CD4-positive, alpha-beta T cell (primary cell): ENCODE data around the gene ATG2A. TPM values are rescaled to one million over a fixed set of nuclear protein-coding genes. Genes with fewer than 3 reads are reported as not detected.

ENCODE experiments used
- ATAC-seq: fragments of 200-7000 bp; cut with Tn5 transposase; one replicate; pipeline ENCODE4 v1.10.0; 2022; ENCODE audit warnings: mild to moderate bottlenecking; ENCODE audit not compliant: poor library complexity
- CTCF ChIA-PET: fragments of 350-600 bp; sonication (Branson Sonifier 250); formaldehyde crosslinking; loops from one replicate; lab custom pipeline; 2021; ENCODE audit warnings: antibody characterized with exemption, inconsistent platforms; lab: Charles Lee
- POLR2A ChIA-PET: fragments of 350-600 bp; sonication (Branson Sonifier 250); formaldehyde crosslinking; loops from one replicate; lab custom pipeline; 2021; ENCODE audit warnings: antibody characterized with exemption, inconsistent platforms; lab: Charles Lee
- DNase-seq, 14 experiments: peaks; one replicate each; pipeline ENCODE4 v3.0.0-alpha.2; 2013 to 2020; ENCODE audit warnings: mixed read lengths in 2 of 14
- H3K27ac ChIP-seq, 2 donors: one replicate each; pipeline versions ENCODE4 v1.5.1 to v1.7.0; 2013; ENCODE audit warnings: low read length in 2 of 2, low read depth in 1 of 2, mild to moderate bottlenecking in 1 of 2
- H3K27me3 ChIP-seq, 2 experiments: 1 replicate in 1 of 2; 2 replicates in 1 of 2; pipeline versions ENCODE4 v1.6.1 to v1.7.0; 2013; ENCODE audit warnings: low read length in 2 of 2, control low read depth in 1 of 2, mild to moderate bottlenecking in 1 of 2, moderate library complexity in 1 of 2; ENCODE audit not compliant: insufficient read depth in 2 of 2, control insufficient read depth in 1 of 2
- H3K36me3 ChIP-seq: one replicate; pipeline ENCODE4 v1.6.1; 2013; ENCODE audit warnings: low read length, control low read depth; ENCODE audit not compliant: insufficient read depth
- H3K4me1 ChIP-seq: one replicate; pipeline ENCODE4 v1.6.1; 2013; ENCODE audit warnings: low read length, control low read depth; ENCODE audit not compliant: insufficient read depth
- H3K4me3 ChIP-seq: one replicate; pipeline ENCODE4 v1.5.1; 2013; ENCODE audit warnings: mild to moderate bottlenecking, low read length, moderate library complexity
- H3K9me3 ChIP-seq, 2 experiments: 1 replicate in 1 of 2; 2 replicates in 1 of 2; pipeline versions ENCODE4 v1.6.1 to v1.7.0; 2013; ENCODE audit warnings: low read length in 2 of 2, mild to moderate bottlenecking in 2 of 2, control low read depth in 1 of 2, moderate library complexity in 1 of 2; ENCODE audit not compliant: control insufficient read depth in 1 of 2, insufficient read depth in 1 of 2
- H3K27ac Mint-ChIP-seq: one replicate; pipeline ENCODE4 v1.8.0; 2020; ENCODE audit warnings: mixed read lengths
- H3K27me3 Mint-ChIP-seq: one replicate; pipeline ENCODE4 v1.8.0; 2021; ENCODE audit warnings: mixed read lengths
- H3K36me3 Mint-ChIP-seq: one replicate; pipeline ENCODE4 v1.8.0; 2021; ENCODE audit warnings: low read depth, mixed read lengths
- H3K4me1 Mint-ChIP-seq: one replicate; pipeline ENCODE4 v1.8.0; 2021; ENCODE audit warnings: low read depth, mixed read lengths
- H3K4me3 Mint-ChIP-seq: one replicate; pipeline ENCODE4 v1.8.0; 2020; ENCODE audit warnings: mild to moderate bottlenecking, mixed read lengths
- H3K9me3 Mint-ChIP-seq: one replicate; pipeline ENCODE4 v1.8.0; 2020; ENCODE audit warnings: mixed read lengths
- CTCF ChIP-seq: fragments of 200-600 bp; IDR thresholded peaks from one replicate; pipeline ENCODE4 v1.8.0; 2022; ENCODE audit warnings: antibody characterized with exemption, mild to moderate bottlenecking
- intact Hi-C, 2 experiments: fragments of 100-400 bp; cut with DNase I in 1 of 2; cut with micrococcal nuclease in 1 of 2; formaldehyde crosslinking; loops; one replicate each; pipeline versions ENCODE4 v1.15.1 to v1.9.0; 2023 to 2025; cut with DNase I, micrococcal nuclease
- total RNA-seq, 174 experiments: library from RNA in 2 of 174; stranded (reverse) in 2 of 174; gene quantifications; one replicate each; pipeline ENCODE4 v1.2.3 and lab custom pipeline; 2021 to 2026

Gene ATG2A
- total RNA-seq, 2 experiments from 2014 or later: 189 to 198 TPM

GRCh38 chr11:64892411-64892831, 24.6 kb downstream of the ATG2A start:
- no peak overlapping the region for H3K27ac Mint-ChIP-seq
- H3K27me3 ChIP-seq: no peaks in the 10 kb centered on the region
- ChIA-PET CTCF (no interaction called here), POLR2A (interaction anchor here (0.7 to 2.4 kb wide), 3 partner anchors 16 to 149 kb away, joined by 3 to 7 read pairs (median 6); partner anchors contain the start of gene RASGRP2)
- no peak overlapping the region for H3K4me3 Mint-ChIP-seq
- intact Hi-C loops: loop anchor here (5.0 to 10.0 kb wide), 2 partner anchors 105 to 108 kb away; no protein-coding TSS in a partner anchor
- ATAC-seq (no peak), DNase-seq (no peak)
- peaks cover 8% of the 10 kb centered on the region for H3K4me1 Mint-ChIP-seq
- H3K27me3 Mint-ChIP-seq: no peaks in the 10 kb centered on the region
- H3K36me3 Mint-ChIP-seq: peaks cover 22% of the 10 kb centered on the region
- H3K36me3 ChIP-seq: peaks cover 16% of the 10 kb centered on the region
- H3K9me3 Mint-ChIP-seq: no peaks in the 10 kb centered on the region
- no peak overlapping the region for H3K4me3 ChIP-seq
- no peak for TF ChIP-seq CTCF
- H3K9me3 ChIP-seq: no peaks in the 10 kb centered on the region
- H3K27ac ChIP-seq: no peak overlapping the region
- H3K4me1 ChIP-seq: peaks cover 26% of the 10 kb centered on the region

GRCh38 chr11:64891880-64892279, 25.1 kb downstream of the ATG2A start:
- ATAC-seq: no peak
- H3K9me3 Mint-ChIP-seq: no peaks in the 10 kb centered on the region
- no peak overlapping the region for H3K27ac Mint-ChIP-seq
- H3K27me3 ChIP-seq: no peaks in the 10 kb centered on the region
- peaks cover 29% of the 10 kb centered on the region for H3K4me1 ChIP-seq
- no peak for TF ChIP-seq CTCF
- no peak for DNase-seq
- peaks cover 17% of the 10 kb centered on the region for H3K36me3 Mint-ChIP-seq
- no peak overlapping the region for H3K4me3 Mint-ChIP-seq
- intact Hi-C loops: loop anchor here (5.0 to 10.0 kb wide), 2 partner anchors 105 to 107 kb away; no protein-coding TSS in a partner anchor
- no peaks in the 10 kb centered on the region for H3K27me3 Mint-ChIP-seq
- H3K4me3 ChIP-seq: no peak overlapping the region
- POLR2A ChIA-PET: no interaction called here
- peaks cover 13% of the 10 kb centered on the region for H3K36me3 ChIP-seq
- CTCF ChIA-PET: no interaction called here
- H3K9me3 ChIP-seq: no peaks in the 10 kb centered on the region
- peaks cover 11% of the 10 kb centered on the region for H3K4me1 Mint-ChIP-seq
- H3K27ac ChIP-seq: no peak overlapping the region

GRCh38 chr11:64891215-64891848, 25.7 kb downstream of the ATG2A start:
- no peaks in the 10 kb centered on the region for H3K27me3 ChIP-seq
- Mint-ChIP-seq H3K27ac (no peak overlapping the region), H3K4me1 (peaks cover 11% of the 10 kb centered on the region), H3K9me3 (no peaks in the 10 kb centered on the region), H3K27me3 (no peaks in the 10 kb centered on the region), H3K36me3 (peaks cover 12% of the 10 kb centered on the region), H3K4me3 (no peak overlapping the region)
- intact Hi-C loops: loop anchor here (5.0 to 10.0 kb wide), 2 partner anchors 104 to 107 kb away; no protein-coding TSS in a partner anchor
- peaks cover 13% of the 10 kb centered on the region for H3K36me3 ChIP-seq
- DNase-seq (no peak), ATAC-seq (no peak)
- H3K27ac ChIP-seq: no peak overlapping the region
- peaks cover 29% of the 10 kb centered on the region for H3K4me1 ChIP-seq
- POLR2A ChIA-PET: no interaction called here
- TF ChIP-seq CTCF: no peak
- H3K9me3 ChIP-seq: no peaks in the 10 kb centered on the region
- no peak overlapping the region for H3K4me3 ChIP-seq
- CTCF ChIA-PET: interaction anchor here (1.4 kb wide), 1 partner anchor 18 kb away, joined by 4 read pairs; no protein-coding TSS in a partner anchor
